ENCODE data around the gene GALNT10.

The GALNT10 gene

DNA sequence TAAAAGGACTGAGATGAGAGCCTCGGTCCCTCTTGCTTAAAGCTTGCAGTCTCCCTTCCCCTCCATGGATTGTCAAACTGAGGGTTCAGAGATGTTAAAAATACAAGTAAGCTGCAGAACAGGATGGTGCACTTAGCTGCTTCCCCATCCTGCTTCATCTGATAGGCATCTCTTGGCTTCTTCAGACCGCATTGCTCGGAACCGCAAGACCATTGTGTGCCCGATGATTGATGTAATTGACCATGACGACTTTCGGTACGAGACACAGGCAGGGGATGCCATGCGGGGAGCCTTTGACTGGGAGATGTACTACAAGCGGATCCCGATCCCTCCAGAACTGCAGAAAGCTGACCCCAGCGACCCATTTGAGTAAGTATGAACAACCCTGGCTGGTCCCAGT is 189.7 kb downstream of the GALNT10 start:
- no peak overlapping the region for H3K27ac ChIP-seq
- TF ChIP-seq CTCF (conservative IDR thresholded peaks at IDR 0.05): no peak

DNA sequence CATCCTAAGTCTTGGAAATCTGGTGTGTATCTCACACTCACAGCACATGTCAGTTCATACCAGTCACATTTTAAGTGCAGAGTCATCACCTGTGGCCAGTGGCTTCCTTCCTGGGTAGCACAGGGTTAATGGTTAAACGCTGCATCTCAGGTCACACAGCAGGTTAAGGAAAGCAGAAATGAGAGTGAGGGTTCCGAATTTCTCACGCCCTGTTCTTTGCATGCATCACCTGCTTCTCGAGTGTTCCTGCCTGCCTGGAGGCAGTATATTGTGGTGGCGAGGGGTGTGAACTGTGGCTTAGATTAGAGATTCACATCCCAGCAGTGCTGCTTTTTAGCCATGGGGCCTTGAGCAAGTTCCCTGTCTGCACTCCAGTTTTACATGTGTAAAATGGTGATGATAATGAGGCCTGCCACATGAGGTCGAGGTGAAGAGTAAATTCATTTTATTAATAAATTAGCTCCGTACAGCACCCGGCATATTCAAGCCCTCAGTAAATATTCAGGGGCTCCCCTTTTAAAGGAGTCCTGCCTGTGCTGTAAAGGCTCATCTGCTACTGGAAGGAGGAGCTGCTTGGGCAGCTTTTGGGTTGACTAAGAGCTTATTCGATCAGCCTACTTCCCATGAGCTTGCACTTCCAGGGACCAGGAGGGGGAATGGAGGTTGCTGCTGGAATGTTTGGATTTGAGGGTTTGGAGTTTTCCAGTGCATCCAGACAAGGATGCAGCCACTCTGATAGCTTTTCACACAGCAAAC is 194.1 kb downstream of the GALNT10 start:
- H3K27ac ChIP-seq: no peak overlapping the region
- no peak for TF ChIP-seq CTCF (conservative IDR thresholded peaks at IDR 0.05)

GRCh38 chr5:154385236-154385512 is 194.6 kb downstream of the GALNT10 start:
- TF ChIP-seq CTCF (conservative IDR thresholded peaks at IDR 0.05): no peak
- H3K27ac ChIP-seq: no peak overlapping the region

GRCh38 chr5:154386952-154387629 is 196.6 kb downstream of the GALNT10 start:
- no peak overlapping the region for H3K27ac ChIP-seq
- TF ChIP-seq CTCF (conservative IDR thresholded peaks at IDR 0.05): no peak

GRCh38 chr5:154388842-154389241 is 198.3 kb downstream of the GALNT10 start:
- TF ChIP-seq CTCF (conservative IDR thresholded peaks at IDR 0.05): no peak
- H3K27ac ChIP-seq: no peak overlapping the region

DNA sequence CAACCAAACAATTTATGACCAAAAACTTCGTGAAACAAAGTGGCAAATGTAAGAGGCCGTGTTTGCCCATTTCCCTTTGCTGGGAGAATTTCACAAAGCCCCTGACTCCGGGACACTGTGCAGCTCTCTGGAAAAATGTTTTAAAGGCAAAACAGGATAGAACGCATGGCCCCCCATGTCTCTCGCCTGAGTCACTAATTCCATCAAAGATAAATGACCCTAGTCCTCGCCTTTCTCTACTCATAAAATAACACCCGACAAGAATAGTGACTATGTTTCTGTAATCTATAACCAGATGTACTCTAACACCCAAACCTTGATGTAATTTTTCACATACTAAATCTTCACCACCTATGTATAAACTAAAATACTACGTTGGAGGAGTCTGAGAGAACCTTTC is 199.6 kb downstream of the GALNT10 start:
- no peak overlapping the region for H3K27ac ChIP-seq
- TF ChIP-seq CTCF (conservative IDR thresholded peaks at IDR 0.05): no peak

- no peak overlapping the region for H3K27ac ChIP-seq
- no peak for TF ChIP-seq CTCF (conservative IDR thresholded peaks at IDR 0.05)
These were observed 200.3 kb downstream of the GALNT10 start for GRCh38 chr5:154390746-154391359.
